Measurements from ENCODE around the gene CTAGE4. TPM values are rescaled to one million over a fixed set of nuclear protein-coding genes. Genes with fewer than 3 reads are reported as not detected.
"Not testable (repeated sequence)": the region's sequence is repeated elsewhere in the genome, so short reads cannot be mapped to it uniquely, and the experiment has no call there.

The CTAGE4 gene
- total RNA-seq, 1 experiment from 2014 or later = 5.9 TPM

DNA sequence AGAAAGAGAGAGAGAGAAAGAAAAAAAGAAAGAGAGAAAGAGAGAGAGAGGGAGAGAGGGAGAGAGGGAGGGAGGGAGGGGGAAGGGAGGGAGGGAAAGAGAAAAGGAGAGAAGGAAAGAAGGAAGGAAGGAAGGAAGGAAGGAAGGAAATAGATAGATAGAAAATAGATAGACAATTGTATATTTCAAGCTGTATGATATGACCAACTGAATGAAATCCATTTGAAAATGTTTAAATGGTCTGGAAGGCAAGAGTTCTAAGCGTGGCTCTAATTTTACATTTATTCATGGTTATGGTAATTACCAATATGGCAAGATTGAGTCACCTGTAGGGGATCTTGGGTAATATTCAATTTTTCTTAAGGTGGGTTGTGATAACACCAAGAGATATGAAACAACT is 24.4 kb upstream of the CTAGE4 start:
- ATAC-seq (no peak), DNase-seq (ENCODE audit: low read depth, low spot score) (no peak)
- Histone ChIP-seq H3K9me3 (ENCODE audit: control insufficient read depth, insufficient read depth, low read depth, low read length) (no peaks in the 10 kb centered on the region), H3K27me3 (ENCODE audit: control insufficient read depth, insufficient read depth, low read length) (no peaks in the 10 kb centered on the region; the same call in 1 of the 2 replicates), H3K27ac (ENCODE audit: low read length) (no peak overlapping the region), H3K36me3 (ENCODE audit: control insufficient read depth, insufficient read depth, low read length) (no peaks in the 10 kb centered on the region), H3K4me1 (ENCODE audit: control insufficient read depth, insufficient read depth, low read length) (no peaks in the 10 kb centered on the region), H3K4me3 (ENCODE audit: low read depth in 2 of 2, low read length in 2 of 2) (no peak overlapping the region)
- in situ Hi-C loops (cut with HindIII; ENCODE audit: low pct_unique_long_range_greater_than_20kb, low sequenced_read_pairs) = no loop called here
- no peak for TF ChIP-seq POLR2AphosphoS5 (IDR thresholded peaks at IDR 0.05; ENCODE audit: low read depth, low read length)
- TF ChIP-seq, protein P1, sequence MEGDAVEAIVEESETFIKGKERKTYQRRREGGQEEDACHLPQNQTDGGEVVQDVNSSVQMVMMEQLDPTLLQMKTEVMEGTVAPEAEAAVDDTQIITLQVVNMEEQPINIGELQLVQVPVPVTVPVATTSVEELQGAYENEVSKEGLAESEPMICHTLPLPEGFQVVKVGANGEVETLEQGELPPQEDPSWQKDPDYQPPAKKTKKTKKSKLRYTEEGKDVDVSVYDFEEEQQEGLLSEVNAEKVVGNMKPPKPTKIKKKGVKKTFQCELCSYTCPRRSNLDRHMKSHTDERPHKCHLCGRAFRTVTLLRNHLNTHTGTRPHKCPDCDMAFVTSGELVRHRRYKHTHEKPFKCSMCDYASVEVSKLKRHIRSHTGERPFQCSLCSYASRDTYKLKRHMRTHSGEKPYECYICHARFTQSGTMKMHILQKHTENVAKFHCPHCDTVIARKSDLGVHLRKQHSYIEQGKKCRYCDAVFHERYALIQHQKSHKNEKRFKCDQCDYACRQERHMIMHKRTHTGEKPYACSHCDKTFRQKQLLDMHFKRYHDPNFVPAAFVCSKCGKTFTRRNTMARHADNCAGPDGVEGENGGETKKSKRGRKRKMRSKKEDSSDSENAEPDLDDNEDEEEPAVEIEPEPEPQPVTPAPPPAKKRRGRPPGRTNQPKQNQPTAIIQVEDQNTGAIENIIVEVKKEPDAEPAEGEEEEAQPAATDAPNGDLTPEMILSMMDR (IDR thresholded peaks at IDR 0.05) = no peak
- no peak for TF ChIP-seq SIN3A (IDR thresholded peaks at IDR 0.05; ENCODE audit: borderline replicate concordance, insufficient read depth, low read depth, low read length)
- TF ChIP-seq TCF7L2 (IDR thresholded peaks at IDR 0.05; ENCODE audit: low read depth, low read length) = no peak
- TF ChIP-seq REST (IDR thresholded peaks at IDR 0.05; ENCODE audit: insufficient read depth in 1 of 2, low read depth in 2 of 2, low read length in 1 of 2) = no peak
- POLR2A ChIA-PET = no interaction called here
- CTCF ChIA-PET = no interaction called here
- BruUV-seq (replicated peaks) = no TSS peak
- intact Hi-C loops (cut with micrococcal nuclease; ENCODE audit: unreplicated experiment) = no loop called here

DNA sequence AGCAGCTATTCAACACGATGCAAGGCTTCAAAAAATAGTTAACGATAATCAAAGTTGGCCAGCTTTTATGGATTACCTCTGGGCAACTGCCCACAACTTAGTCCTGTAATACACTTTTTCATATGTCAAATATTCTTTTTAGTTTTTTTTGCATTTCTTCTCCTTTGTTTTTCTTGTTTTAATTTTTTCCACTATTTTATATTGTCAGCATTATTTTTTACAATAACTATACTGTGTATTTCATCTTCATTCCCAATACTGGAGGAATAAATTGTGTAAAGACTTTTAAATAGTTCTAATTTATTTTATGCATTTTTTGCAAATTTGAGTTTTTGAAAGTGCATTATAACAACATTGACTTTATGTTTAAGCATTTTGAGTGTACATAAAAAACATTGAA is 18.5 kb upstream of the CTAGE4 start:
- no TSS peak for BruUV-seq (replicated peaks)
- ChIA-PET CTCF (no interaction called here), POLR2A (no interaction called here)
- DNase-seq (ENCODE audit: low read depth, low spot score) (no peak), ATAC-seq (no peak)
- Histone ChIP-seq H3K4me3 (ENCODE audit: low read depth in 2 of 2, low read length in 2 of 2) (no peak overlapping the region), H3K4me1 (ENCODE audit: control insufficient read depth, insufficient read depth, low read length) (no peaks in the 10 kb centered on the region), H3K9me3 (ENCODE audit: control insufficient read depth, insufficient read depth, low read depth, low read length) (0 out of 2 replicates have a peak, but pooled peaks cover 3% of the 10 kb centered on the region), H3K36me3 (ENCODE audit: control insufficient read depth, insufficient read depth, low read length) (no peaks in the 10 kb centered on the region), H3K27me3 (ENCODE audit: control insufficient read depth, insufficient read depth, low read length) (no peaks in the 10 kb centered on the region; the same call in 1 of the 2 replicates), H3K27ac (ENCODE audit: low read length) (no peak overlapping the region)
- intact Hi-C loops (cut with micrococcal nuclease; ENCODE audit: unreplicated experiment) = no loop called here
- TF ChIP-seq TCF7L2 (IDR thresholded peaks at IDR 0.05; ENCODE audit: low read depth, low read length) (no peak), SIN3A (IDR thresholded peaks at IDR 0.05; ENCODE audit: borderline replicate concordance, insufficient read depth, low read depth, low read length) (no peak), POLR2AphosphoS5 (IDR thresholded peaks at IDR 0.05; ENCODE audit: low read depth, low read length) (no peak), REST (IDR thresholded peaks at IDR 0.05; ENCODE audit: insufficient read depth in 1 of 2, low read depth in 2 of 2, low read length in 1 of 2) (no peak)
- TF ChIP-seq, protein P1 (IDR thresholded peaks at IDR 0.05) = no peak
- in situ Hi-C loops (cut with HindIII; ENCODE audit: low pct_unique_long_range_greater_than_20kb, low sequenced_read_pairs) = no loop called here

- H3K27ac ChIP-seq (ENCODE audit: low read length); H3K27me3 ChIP-seq (ENCODE audit: control insufficient read depth, insufficient read depth, low read length); H3K4me1 ChIP-seq (ENCODE audit: control insufficient read depth, insufficient read depth, low read length); DNase-seq (ENCODE audit: low read depth, low spot score); H3K4me3 ChIP-seq (ENCODE audit: low read depth in 2 of 2, low read length in 2 of 2); in situ Hi-C loops (cut with HindIII; ENCODE audit: low pct_unique_long_range_greater_than_20kb, low sequenced_read_pairs); POLR2A ChIA-PET; intact Hi-C loops (cut with micrococcal nuclease; ENCODE audit: unreplicated experiment); CTCF ChIA-PET; H3K9me3 ChIP-seq (ENCODE audit: control insufficient read depth, insufficient read depth, low read depth, low read length); BruUV-seq (replicated peaks); ATAC-seq; H3K36me3 ChIP-seq (ENCODE audit: control insufficient read depth, insufficient read depth, low read length): not testable (repeated sequence)
Measured at GRCh38 chr7:144171594-144172350, 11.5 kb upstream of the CTAGE4 start.
